ENCODE results near the gene ATP8B4.
"Not testable (repeated sequence)": the region's sequence is repeated elsewhere in the genome, so short reads cannot be mapped to it uniquely, and the experiment has no call there.

Gene ATP8B4

DNA sequence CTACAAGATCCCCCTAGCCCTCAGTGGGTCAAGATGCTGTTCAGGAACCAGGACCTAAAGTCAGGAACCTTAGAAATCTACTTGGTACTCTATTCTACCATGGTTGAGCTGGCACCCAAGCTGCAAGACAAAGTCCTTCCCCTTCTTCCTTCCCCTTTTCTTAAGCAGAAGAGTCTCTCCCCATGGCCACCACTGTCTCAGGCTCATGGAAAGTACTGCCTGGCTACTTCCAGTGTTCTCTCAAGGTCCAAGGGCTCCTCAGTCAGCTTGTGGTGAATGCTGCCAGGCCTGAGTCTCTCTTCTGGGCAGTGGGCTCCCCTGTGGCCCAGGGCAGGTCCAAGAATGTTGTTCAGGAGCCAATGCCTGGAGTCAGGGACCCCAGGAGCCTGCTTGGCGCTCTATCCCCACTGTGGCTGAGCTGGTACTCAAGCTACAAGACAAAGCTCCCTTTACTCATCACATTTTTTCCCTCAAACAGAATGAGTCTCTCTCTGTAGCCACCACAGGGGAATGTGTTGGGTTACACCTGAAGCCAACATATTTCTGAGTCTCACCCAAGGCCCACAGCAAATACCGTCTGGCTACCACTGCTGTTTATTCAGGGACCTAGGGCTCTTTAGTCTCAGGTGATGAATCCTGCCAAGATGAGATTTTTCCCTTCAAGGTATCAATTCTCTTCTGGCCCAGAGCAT lies 44.8 kb upstream of the ATP8B4 start:
- TF ChIP-seq, protein P1, sequence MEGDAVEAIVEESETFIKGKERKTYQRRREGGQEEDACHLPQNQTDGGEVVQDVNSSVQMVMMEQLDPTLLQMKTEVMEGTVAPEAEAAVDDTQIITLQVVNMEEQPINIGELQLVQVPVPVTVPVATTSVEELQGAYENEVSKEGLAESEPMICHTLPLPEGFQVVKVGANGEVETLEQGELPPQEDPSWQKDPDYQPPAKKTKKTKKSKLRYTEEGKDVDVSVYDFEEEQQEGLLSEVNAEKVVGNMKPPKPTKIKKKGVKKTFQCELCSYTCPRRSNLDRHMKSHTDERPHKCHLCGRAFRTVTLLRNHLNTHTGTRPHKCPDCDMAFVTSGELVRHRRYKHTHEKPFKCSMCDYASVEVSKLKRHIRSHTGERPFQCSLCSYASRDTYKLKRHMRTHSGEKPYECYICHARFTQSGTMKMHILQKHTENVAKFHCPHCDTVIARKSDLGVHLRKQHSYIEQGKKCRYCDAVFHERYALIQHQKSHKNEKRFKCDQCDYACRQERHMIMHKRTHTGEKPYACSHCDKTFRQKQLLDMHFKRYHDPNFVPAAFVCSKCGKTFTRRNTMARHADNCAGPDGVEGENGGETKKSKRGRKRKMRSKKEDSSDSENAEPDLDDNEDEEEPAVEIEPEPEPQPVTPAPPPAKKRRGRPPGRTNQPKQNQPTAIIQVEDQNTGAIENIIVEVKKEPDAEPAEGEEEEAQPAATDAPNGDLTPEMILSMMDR (IDR thresholded peaks at IDR 0.05) = no peak
- Histone ChIP-seq H3K4me3 (no peak overlapping the region), H3K27ac (no peak overlapping the region)
- no peak for DNase-seq (ENCODE audit: low spot score)

DNA sequence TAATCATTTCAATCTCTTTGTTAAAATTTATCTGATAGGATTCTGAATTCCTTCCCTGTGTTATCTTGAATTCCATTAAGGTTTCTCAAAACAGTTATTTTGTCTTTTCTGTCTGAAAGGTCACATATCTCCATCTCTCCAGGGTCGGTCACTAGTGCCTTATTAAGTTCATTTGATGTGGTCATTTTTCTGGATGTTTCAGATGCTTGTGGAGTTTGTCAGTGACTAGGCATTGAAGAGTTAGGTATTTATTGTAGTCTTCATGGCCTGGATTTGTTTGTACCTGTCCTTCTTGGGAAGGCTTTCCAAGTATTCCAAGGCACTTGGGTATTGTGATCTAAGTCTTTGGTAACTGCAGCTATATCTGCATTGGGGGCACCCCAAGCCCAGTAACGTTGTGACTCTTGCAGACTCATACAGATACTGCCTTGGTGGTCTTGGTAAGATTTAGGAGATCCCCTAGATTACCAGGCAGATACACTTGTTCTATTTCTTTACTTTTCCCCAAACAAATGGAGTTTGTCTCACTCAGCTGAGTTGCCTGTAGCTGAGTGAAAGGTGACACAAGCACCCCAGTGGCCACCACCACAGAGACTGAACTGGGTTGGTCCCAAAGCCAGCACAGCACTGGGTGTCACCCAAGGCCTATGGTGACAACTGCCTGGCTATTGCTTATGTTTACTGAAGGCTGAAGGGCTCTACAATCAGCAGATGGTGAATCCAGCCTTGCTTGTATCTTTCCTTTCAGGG lies 44.1 kb upstream of the ATP8B4 start:
- TF ChIP-seq, protein P1 (IDR thresholded peaks at IDR 0.05) = no peak
- Histone ChIP-seq H3K27ac (no peak overlapping the region), H3K4me3 (no peak overlapping the region)
- no peak for DNase-seq (ENCODE audit: low spot score)

DNA sequence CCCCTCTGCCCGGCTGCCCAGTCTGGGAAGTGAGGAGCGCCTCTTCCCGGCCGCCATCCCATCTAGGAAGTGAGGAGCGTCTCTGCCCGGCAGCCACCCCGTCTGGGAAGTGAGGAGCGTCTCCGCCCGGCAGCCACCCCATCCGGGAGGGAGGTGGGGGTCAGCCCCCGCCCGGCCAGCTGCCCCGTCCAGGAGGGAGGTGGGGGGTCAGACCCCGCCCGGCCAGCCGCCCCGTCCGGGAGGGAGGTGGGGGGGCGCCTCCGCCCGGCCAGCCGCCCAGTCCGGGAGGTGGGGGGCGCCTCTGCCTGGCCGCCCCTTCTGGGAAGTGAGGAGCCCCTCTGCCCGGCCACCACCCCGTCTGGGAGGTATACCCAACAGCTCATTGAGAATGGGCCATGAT lies 39.2 kb upstream of the ATP8B4 start:
- H3K27ac ChIP-seq; DNase-seq (ENCODE audit: low spot score); H3K4me3 ChIP-seq: not testable (repeated sequence)

DNA sequence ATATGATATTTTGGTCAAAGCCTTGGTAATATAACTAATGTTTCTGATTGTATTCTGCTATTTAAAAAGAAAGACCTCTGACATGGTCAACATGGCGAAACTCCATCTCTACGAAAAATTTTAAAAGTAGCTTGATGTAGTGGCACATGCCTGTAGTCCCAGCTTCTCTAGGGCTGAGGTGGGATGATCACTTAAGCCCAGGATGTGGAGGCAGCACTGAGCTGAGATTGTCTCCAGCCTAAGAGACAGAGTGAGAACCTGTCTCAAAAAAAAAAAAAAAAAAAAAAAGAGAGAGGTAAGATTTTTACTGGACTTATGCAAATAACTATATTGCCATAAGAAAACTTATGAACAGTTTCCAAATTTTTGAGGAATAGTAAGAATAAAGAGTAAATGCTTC lies 32.4 kb upstream of the ATP8B4 start:
- TF ChIP-seq, protein P1 (IDR thresholded peaks at IDR 0.05) = no peak
- H3K4me3 ChIP-seq = no peak overlapping the region
- H3K27ac ChIP-seq = no peak overlapping the region
- DNase-seq (ENCODE audit: low spot score) = no peak

DNA sequence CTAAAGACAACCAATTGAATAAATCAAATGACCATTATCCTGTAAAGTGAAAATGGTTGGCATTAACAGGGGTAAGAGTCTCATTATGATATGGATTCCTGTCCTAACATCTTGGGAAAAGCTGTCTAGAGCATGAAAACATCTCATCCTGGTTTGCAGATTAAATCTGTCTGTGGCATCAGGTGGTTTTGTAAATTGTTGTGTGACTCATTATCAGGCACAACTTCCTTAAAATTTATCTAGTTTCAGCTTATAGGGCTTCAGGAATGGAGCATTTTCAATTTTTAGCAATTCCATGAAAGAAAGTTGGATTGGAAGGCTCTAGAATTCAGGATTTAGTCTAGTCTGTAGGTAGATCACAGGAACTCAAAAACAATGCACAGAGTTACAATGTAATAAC lies 31.8 kb upstream of the ATP8B4 start:
- TF ChIP-seq, protein P1 (IDR thresholded peaks at IDR 0.05) = no peak
- DNase-seq (ENCODE audit: low spot score) = no peak
- H3K27ac ChIP-seq = no peak overlapping the region
- H3K4me3 ChIP-seq = no peak overlapping the region

DNA sequence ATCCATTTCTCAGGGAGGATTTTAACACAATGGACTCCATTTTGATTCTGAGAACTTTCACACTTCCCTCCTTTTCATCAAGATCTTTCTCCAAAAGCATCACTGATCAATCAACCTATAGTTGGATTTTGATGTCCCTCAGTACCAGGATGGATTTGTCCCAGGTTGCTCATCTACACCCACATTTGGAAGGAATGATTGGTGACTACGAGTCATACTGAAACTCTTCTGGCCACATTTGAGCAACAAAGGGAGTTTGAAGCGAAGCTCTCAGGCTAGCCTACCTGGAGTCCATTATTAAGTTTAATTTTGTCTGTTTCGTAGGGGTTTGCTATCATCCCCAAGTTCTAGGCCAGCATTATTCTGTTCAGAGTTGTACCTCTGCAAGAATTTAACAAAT lies 31.3 kb upstream of the ATP8B4 start:
- no peak overlapping the region for H3K27ac ChIP-seq
- H3K4me3 ChIP-seq = no peak overlapping the region
- DNase-seq (ENCODE audit: low spot score) = no peak
- TF ChIP-seq, protein P1 (IDR thresholded peaks at IDR 0.05) = no peak

DNA sequence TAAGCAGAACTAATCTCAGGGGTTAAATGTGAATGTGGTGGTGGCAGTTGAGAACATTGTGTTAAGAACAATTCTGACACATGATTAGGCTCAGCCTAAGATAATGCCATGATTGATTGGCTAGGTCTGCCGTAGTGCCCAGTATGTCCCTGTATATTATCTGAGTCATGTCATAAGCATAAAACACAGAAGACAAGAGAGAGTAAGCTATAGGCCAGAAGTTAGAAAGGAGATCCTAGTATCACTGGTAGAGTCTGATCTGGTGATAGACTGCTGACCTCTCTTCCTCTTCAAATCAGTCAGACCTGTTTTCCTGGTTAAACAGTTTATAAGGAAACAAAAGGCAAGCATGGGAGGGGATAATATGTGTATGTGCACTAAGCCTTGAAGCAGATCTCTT lies 30.1 kb upstream of the ATP8B4 start:
- DNase-seq (ENCODE audit: low spot score) = no peak
- H3K4me3 ChIP-seq = no peak overlapping the region
- TF ChIP-seq, protein P1 (IDR thresholded peaks at IDR 0.05) = no peak
- no peak overlapping the region for H3K27ac ChIP-seq

Measured in coronary artery (tissue), 2 donors.